Stromal cell of bone marrow (primary cell): Measurements from ENCODE around the gene RAB29.

ENCODE experiments used
- DNase-seq: peaks from one replicate; pipeline ENCODE4 v3.0.0-alpha.2; 2012; ENCODE audit warnings: low read depth

Gene RAB29

GRCh38 chr1:205763980-205764379 is 11.3 kb downstream of the RAB29 start:
- no peak for DNase-seq

GRCh38 chr1:205760606-205761005 is 14.7 kb downstream of the RAB29 start:
- DNase-seq, result no peak

GRCh38 chr1:205756552-205756951 is 18.7 kb downstream of the RAB29 start:
- DNase-seq, result no peak

- no peak for DNase-seq
Measured at GRCh38 chr1:205754857-205755256, 20.4 kb downstream of the RAB29 start.

GRCh38 chr1:205751036-205751651 is 24.1 kb downstream of the RAB29 start:
- no peak for DNase-seq

GRCh38 chr1:205750138-205751035 is 24.9 kb downstream of the RAB29 start, which contains the start of gene NUCKS1:
NUCKS1 (minus strand) TSS chr1:205750182; CDS start chr1:205749973, 209 bp downstream.
- peak; percentile 99 for DNase-seq

- DNase-seq, result peak; percentile 88
Measured at GRCh38 chr1:205749234-205750137, 25.8 kb downstream of the RAB29 start.

- DNase-seq, result peak; percentile 71
Measured at GRCh38 chr1:205748403-205749233, 26.7 kb downstream of the RAB29 start.

GRCh38 chr1:205746757-205747412 is 28.4 kb downstream of the RAB29 start:
- DNase-seq, result no peak

- no peak for DNase-seq
Measured at GRCh38 chr1:205744403-205744802, 30.9 kb downstream of the RAB29 start.

GRCh38 chr1:205743977-205744376 is 31.3 kb downstream of the RAB29 start:
- DNase-seq, result no peak

GRCh38 chr1:205741681-205742080 is 33.6 kb downstream of the RAB29 start:
- DNase-seq, result no peak

- peak; percentile 16 for DNase-seq
Measured at GRCh38 chr1:205739348-205740160, 35.7 kb downstream of the RAB29 start.

- no peak for DNase-seq
Measured at GRCh38 chr1:205735218-205735617, 40.1 kb downstream of the RAB29 start.

GRCh38 chr1:205733438-205734175 is 41.7 kb downstream of the RAB29 start:
- DNase-seq, result no peak

- no peak for DNase-seq
Measured at GRCh38 chr1:205729945-205730610, 45.2 kb downstream of the RAB29 start.

GRCh38 chr1:205726619-205727125 is 48.6 kb downstream of the RAB29 start:
- no peak for DNase-seq

GRCh38 chr1:205725514-205725913 is 49.8 kb downstream of the RAB29 start:
- no peak for DNase-seq
